GM12878 (cell line): Measurements from ENCODE around the gene PPIA. TPM values are rescaled to one million over a fixed set of nuclear protein-coding genes. Genes with fewer than 3 reads are reported as not detected.

ENCODE experiments used
- ATAC-seq: fragments of 200-7000 bp; cut with Tn5 transposase; 3 replicates; pipeline ENCODE4 v1.9.1; 2020; ENCODE audit warnings: mild to moderate bottlenecking, moderate library complexity
- BruUV-seq: library from RNA; stranded (reverse); fragments of 400-500 nt; replicated peaks from 2 replicates; lab custom pipeline; 2021; lab: Mats Ljungman, UMichigan
- CTCF ChIA-PET: fragments of 300-600 bp; sonication (Branson Sonifier 250); formaldehyde crosslinking; extraction: SDS; loops from one replicate; lab custom pipeline; 2021; ENCODE audit warnings: inconsistent platforms; lab: Yijun Ruan, JAX
- POLR2A ChIA-PET: fragments of 350-600 bp; formaldehyde crosslinking; extraction: SDS; loops from one replicate; lab custom pipeline; 2021; ENCODE audit warnings: inconsistent platforms; lab: Charles Lee
- RAD21 ChIA-PET: fragments of 300-600 bp; sonication (Branson Sonifier 250); formaldehyde crosslinking; loops from one replicate; lab custom pipeline; 2023; ENCODE audit warnings: antibody characterized with exemption; ENCODE audit not compliant: unreplicated experiment; lab: Charles Lee
- SMC1A ChIA-PET: fragments of 300-600 bp; sonication (Branson Sonifier 250); formaldehyde crosslinking; loops from one replicate; lab custom pipeline; 2023; ENCODE audit not compliant: unreplicated experiment, uncharacterized antibody; lab: Charles Lee
- DNase-seq: peaks from one replicate; pipeline ENCODE4 v3.0.0-alpha.2; 2011; ENCODE audit warnings: low read depth, low spot score
- FAIRE-seq: peaks from 3 replicates; lab custom pipeline; 2011; peaks lifted over from hg19 to GRCh38; lab: Jason Lieb, UNC
- H2AFZ ChIP-seq: 2 replicates; pipeline ENCODE4 v1.6.0; 2011; ENCODE audit warnings: low read depth, low read length, control low read depth; ENCODE audit not compliant: control insufficient read depth
- H3K27ac ChIP-seq: 2 replicates; pipeline ENCODE4 v1.5.1; 2011; ENCODE audit warnings: control low read depth; ENCODE audit not compliant: control insufficient read depth, insufficient read depth
- H3K27me3 ChIP-seq, 2 experiments: replicated peaks in 1 of 2; 2 replicates each; pipeline versions ENCODE4 v1.6.0 to v1.6.1; 2011; ENCODE audit warnings: low read length in 1 of 2; ENCODE audit not compliant: control insufficient read depth in 2 of 2, insufficient read depth in 2 of 2
- H3K36me3 ChIP-seq, 2 experiments: 2 replicates each; pipeline ENCODE4 v1.5.1; 2011; ENCODE audit warnings: low read length in 1 of 2; ENCODE audit not compliant: control insufficient read depth in 2 of 2, insufficient read depth in 2 of 2
- H3K4me1 ChIP-seq: 2 replicates; pipeline ENCODE4 v1.6.1; 2011; ENCODE audit warnings: mild to moderate bottlenecking, low read length, moderate library complexity, mixed read lengths; ENCODE audit not compliant: control insufficient read depth, insufficient read depth
- H3K4me2 ChIP-seq: 2 replicates; pipeline ENCODE4 v1.6.0; 2011; ENCODE audit warnings: control low read depth; ENCODE audit not compliant: control insufficient read depth, insufficient read depth
- H3K4me3 ChIP-seq: fragments of 200-600 bp; sonication (generic); 2 replicates; pipeline ENCODE4 v1.5.1; 2016
- H3K79me2 ChIP-seq: 2 replicates; pipeline ENCODE4 v1.6.0; 2011; ENCODE audit warnings: low read length; ENCODE audit not compliant: control insufficient read depth, insufficient read depth
- H3K9ac ChIP-seq: 2 replicates; pipeline ENCODE4 v1.8.0; 2011; ENCODE audit warnings: low read length, control low read depth, mixed read lengths; ENCODE audit not compliant: control insufficient read depth, insufficient read depth
- H3K9me3 ChIP-seq: replicated peaks from 3 replicates; pipeline ENCODE4 v1.5.1; 2011; ENCODE audit warnings: mild to moderate bottlenecking, low read length; ENCODE audit not compliant: control insufficient read depth, insufficient read depth
- H4K20me1 ChIP-seq: 2 replicates; pipeline ENCODE4 v1.6.0; 2011; ENCODE audit not compliant: control insufficient read depth, insufficient read depth
- FOXK2 ChIP-seq: fragments of 450-650 bp; IDR thresholded peaks from 2 replicates; pipeline ENCODE4 v1.6.1; 2017; ENCODE audit warnings: mild to moderate bottlenecking, moderate library complexity
- GABPA ChIP-seq: IDR thresholded peaks from 2 replicates; pipeline ENCODE4 v1.6.1; 2014; ENCODE audit warnings: antibody characterized with exemption, low read depth, mild to moderate bottlenecking, inconsistent platforms
- IKZF2 ChIP-seq, 2 experiments: fragments of 450-650 bp; IDR thresholded peaks; 2 replicates each; pipeline ENCODE4 v1.6.1; 2017; ENCODE audit warnings: mild to moderate bottlenecking in 2 of 2, moderate library complexity in 2 of 2
- KDM1A ChIP-seq: fragments of 200-600 bp; sonication (generic); IDR thresholded peaks from 2 replicates; pipeline ENCODE4 v1.6.1; 2016; ENCODE audit warnings: borderline replicate concordance
- PAX5 ChIP-seq: IDR thresholded peaks from 2 replicates; pipeline ENCODE4 v1.6.1; 2011; ENCODE audit warnings: low read depth, low read length, borderline replicate concordance
- RFX5 ChIP-seq: IDR thresholded peaks from 2 replicates; pipeline ENCODE4 v1.6.1; 2011; ENCODE audit warnings: low read depth, low read length, improper control_type of control experiment
- SPI1 ChIP-seq: IDR thresholded peaks from 2 replicates; pipeline ENCODE4 v1.6.1; 2011; ENCODE audit warnings: low read depth, mild to moderate bottlenecking, low read length, moderate library complexity, borderline replicate concordance; ENCODE audit not compliant: insufficient read depth
- WGBS: methylation state at CpG from one replicate; pipeline ENCODE4 v1.1.6; 2016; ENCODE audit warnings: low lambda C conversion rate; ENCODE audit not compliant: insufficient replicate concordance, insufficient coverage; ENCODE audit errors: missing lambda C conversion rate; 5-methylcytosine and 5-hydroxymethylcytosine counted together
- in situ Hi-C: fragments of 300-500 bp; cut with MboI; formaldehyde crosslinking; loops from 9 replicates; pipeline ENCODE4 v1.14.3; 2018; ENCODE audit warnings: mixed read lengths
- intact Hi-C: fragments of 100-400 bp; cut with micrococcal nuclease; formaldehyde crosslinking; loops from one replicate; pipeline ENCODE4 v1.14.2; 2022; ENCODE audit not compliant: unreplicated experiment
- polyA plus RNA-seq, 11 experiments: library from polyadenylated mRNA; depleted of rRNA in 4 of 11; unstranded in 6 of 11; stranded (reverse) in 5 of 11; fragments of >200 nt; fragmentation: Nextera tagmentation in 4 of 11; fragmentation: Illumina TruSeq in 1 of 11; extraction: Ambion mirVana in 4 of 11; extraction: Trizol in 1 of 11; gene quantifications; 1 replicate in 1 of 11; 2 replicates in 10 of 11; pipeline versions ENCODE4 v1.2.1 to v1.2.3, GENCODE V29; 2011 to 2016; ENCODE audit warnings: inconsistent platforms in 2 of 11, missing spikeins in 2 of 11, low read depth in 1 of 11
- total RNA-seq, 4 experiments: library from RNA; depleted of rRNA in 3 of 4; stranded (reverse); fragments of >200 nt in 3 of 4; fragmentation: Illumina TruSeq in 1 of 4; extraction: Trizol in 1 of 4; gene quantifications; 2 replicates each; pipeline versions ENCODE4 v1.2.1 to v1.2.3, GENCODE V29; 2013 to 2021
- TF ChIP-seq, protein P1 (sequence below): IDR thresholded peaks from 2 replicates; pipeline ENCODE4 v1.6.1; 2012; ENCODE audit warnings: low read depth, low read length, improper control_type of control experiment
- TF ChIP-seq, protein P2 (sequence below): IDR thresholded peaks from 2 replicates; pipeline ENCODE4 v1.6.1; 2012; ENCODE audit warnings: improper control_type of control experiment, low read depth, low read length; ENCODE audit not compliant: insufficient replicate concordance

Gene PPIA
- total and polyA plus RNA-seq, 10 of the 15 experiments (the other 5 are each of a cell fraction or from before 2014, with no cell fraction given): 2,712 to 7,982 (median 5,027) TPM

GRCh38 chr7:44775383-44776107, 20.9 kb upstream of the PPIA start:
- TF ChIP-seq KDM1A (no peak), GABPA (no peak), FOXK2 (no peak), PAX5 (no peak), SPI1 (no peak), RFX5 (no peak), IKZF2 (IDR thresholded peaks at IDR 0.05) (no peak)
- TF ChIP-seq, protein P1, sequence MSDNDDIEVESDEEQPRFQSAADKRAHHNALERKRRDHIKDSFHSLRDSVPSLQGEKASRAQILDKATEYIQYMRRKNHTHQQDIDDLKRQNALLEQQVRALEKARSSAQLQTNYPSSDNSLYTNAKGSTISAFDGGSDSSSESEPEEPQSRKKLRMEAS: no peak
- TF ChIP-seq, protein P2, sequence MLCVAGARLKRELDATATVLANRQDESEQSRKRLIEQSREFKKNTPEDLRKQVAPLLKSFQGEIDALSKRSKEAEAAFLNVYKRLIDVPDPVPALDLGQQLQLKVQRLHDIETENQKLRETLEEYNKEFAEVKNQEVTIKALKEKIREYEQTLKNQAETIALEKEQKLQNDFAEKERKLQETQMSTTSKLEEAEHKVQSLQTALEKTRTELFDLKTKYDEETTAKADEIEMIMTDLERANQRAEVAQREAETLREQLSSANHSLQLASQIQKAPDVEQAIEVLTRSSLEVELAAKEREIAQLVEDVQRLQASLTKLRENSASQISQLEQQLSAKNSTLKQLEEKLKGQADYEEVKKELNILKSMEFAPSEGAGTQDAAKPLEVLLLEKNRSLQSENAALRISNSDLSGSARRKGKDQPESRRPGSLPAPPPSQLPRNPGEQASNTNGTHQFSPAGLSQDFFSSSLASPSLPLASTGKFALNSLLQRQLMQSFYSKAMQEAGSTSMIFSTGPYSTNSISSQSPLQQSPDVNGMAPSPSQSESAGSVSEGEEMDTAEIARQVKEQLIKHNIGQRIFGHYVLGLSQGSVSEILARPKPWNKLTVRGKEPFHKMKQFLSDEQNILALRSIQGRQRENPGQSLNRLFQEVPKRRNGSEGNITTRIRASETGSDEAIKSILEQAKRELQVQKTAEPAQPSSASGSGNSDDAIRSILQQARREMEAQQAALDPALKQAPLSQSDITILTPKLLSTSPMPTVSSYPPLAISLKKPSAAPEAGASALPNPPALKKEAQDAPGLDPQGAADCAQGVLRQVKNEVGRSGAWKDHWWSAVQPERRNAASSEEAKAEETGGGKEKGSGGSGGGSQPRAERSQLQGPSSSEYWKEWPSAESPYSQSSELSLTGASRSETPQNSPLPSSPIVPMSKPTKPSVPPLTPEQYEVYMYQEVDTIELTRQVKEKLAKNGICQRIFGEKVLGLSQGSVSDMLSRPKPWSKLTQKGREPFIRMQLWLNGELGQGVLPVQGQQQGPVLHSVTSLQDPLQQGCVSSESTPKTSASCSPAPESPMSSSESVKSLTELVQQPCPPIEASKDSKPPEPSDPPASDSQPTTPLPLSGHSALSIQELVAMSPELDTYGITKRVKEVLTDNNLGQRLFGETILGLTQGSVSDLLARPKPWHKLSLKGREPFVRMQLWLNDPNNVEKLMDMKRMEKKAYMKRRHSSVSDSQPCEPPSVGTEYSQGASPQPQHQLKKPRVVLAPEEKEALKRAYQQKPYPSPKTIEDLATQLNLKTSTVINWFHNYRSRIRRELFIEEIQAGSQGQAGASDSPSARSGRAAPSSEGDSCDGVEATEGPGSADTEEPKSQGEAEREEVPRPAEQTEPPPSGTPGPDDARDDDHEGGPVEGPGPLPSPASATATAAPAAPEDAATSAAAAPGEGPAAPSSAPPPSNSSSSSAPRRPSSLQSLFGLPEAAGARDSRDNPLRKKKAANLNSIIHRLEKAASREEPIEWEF: no peak
- Histone ChIP-seq H3K9me3 (no peaks in the 10 kb centered on the region; the same call in 2 of the 3 replicates), H4K20me1 (no peaks in the 10 kb centered on the region), H2AFZ (no peak overlapping the region), H3K27ac (no peak overlapping the region), H3K36me3 (no peaks in the 10 kb centered on the region), H3K79me2 (no peaks in the 10 kb centered on the region), H3K27me3 (no peaks in the 10 kb centered on the region), H3K4me1 (peaks cover under 1% of the 10 kb centered on the region; the same call in 1 of the 2 replicates), H3K9ac (no peak overlapping the region), H3K4me2 (no peak overlapping the region), H3K4me3 (no peak overlapping the region)
- WGBS: 60% methylated on average over 6 of the region's 6 CpGs
- in situ Hi-C loops: no loop called here
- POLR2A ChIA-PET: no interaction called here
- CTCF ChIA-PET: interaction anchor here (1.5 kb wide), 1 partner anchor 23 kb away, joined by 4 read pairs; no protein-coding TSS in a partner anchor
- BruUV-seq: no TSS peak
- SMC1A ChIA-PET: no interaction called here
- intact Hi-C loops: no loop called here
- no peak for FAIRE-seq
- RAD21 ChIA-PET: no interaction called here
- no peak for ATAC-seq
- no peak for DNase-seq
